Prostate gland (tissue), 2 donors: ENCODE data around the gene BGLAP.

Experiments
- POLR2A ChIP-seq: fragments of 450-650 bp; IDR thresholded peaks from one replicate; pipeline ENCODE4 v1.6.1; 2016; ENCODE audit warnings: antibody characterized with exemption, mild to moderate bottlenecking
- POLR2AphosphoS5 ChIP-seq: sonication (generic); formaldehyde crosslinking; IDR thresholded peaks from one replicate; pipeline ENCODE4 v1.6.1; 2017; ENCODE audit warnings: antibody characterized with exemption
- TF ChIP-seq, protein P1 (sequence below), 4 experiments: fragments of 200-600 bp in 2 of 4; fragments of 450-650 bp in 2 of 4; sonication (generic) in 2 of 4; IDR thresholded peaks; 1 replicate in 3 of 4; 2 replicates in 1 of 4; pipeline ENCODE4 v1.5.1; 2016 to 2019; ENCODE audit warnings: antibody characterized with exemption in 4 of 4, mild to moderate bottlenecking in 2 of 4, moderate library complexity in 2 of 4

DNA sequence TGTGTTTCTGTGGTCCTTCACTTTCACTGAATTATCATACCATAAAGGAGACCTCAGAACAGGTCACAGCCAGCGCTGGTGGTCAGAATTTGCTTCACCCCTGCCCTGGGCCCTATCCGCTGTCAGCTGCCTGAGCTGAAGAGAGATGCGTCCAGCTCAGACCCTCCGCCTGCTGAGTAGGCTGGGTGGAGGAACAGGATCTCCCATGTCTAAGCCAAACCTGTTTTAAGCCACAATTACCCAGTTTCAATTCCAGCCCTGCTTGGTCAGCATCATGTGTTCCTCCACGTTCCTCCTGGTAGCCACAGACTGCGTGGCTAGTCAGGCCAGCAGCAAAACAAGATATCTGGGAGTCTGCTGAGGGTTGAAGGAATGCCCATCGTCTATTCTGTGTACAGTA is 13.5 kb upstream of the BGLAP start:
- TF ChIP-seq, protein P1, sequence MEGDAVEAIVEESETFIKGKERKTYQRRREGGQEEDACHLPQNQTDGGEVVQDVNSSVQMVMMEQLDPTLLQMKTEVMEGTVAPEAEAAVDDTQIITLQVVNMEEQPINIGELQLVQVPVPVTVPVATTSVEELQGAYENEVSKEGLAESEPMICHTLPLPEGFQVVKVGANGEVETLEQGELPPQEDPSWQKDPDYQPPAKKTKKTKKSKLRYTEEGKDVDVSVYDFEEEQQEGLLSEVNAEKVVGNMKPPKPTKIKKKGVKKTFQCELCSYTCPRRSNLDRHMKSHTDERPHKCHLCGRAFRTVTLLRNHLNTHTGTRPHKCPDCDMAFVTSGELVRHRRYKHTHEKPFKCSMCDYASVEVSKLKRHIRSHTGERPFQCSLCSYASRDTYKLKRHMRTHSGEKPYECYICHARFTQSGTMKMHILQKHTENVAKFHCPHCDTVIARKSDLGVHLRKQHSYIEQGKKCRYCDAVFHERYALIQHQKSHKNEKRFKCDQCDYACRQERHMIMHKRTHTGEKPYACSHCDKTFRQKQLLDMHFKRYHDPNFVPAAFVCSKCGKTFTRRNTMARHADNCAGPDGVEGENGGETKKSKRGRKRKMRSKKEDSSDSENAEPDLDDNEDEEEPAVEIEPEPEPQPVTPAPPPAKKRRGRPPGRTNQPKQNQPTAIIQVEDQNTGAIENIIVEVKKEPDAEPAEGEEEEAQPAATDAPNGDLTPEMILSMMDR (IDR thresholded peaks at IDR 0.05) = no peak
- no peak for TF ChIP-seq POLR2A
- TF ChIP-seq POLR2AphosphoS5 = no peak
